Skeletal muscle tissue (tissue), 4 donors: Measurements from ENCODE around the gene LIG3. TPM values are rescaled to one million over a fixed set of nuclear protein-coding genes. Genes with fewer than 3 reads are reported as not detected.

Experiments used
- H3K27ac ChIP-seq: one replicate; pipeline ENCODE4 v1.7.0; 2013; ENCODE audit warnings: mild to moderate bottlenecking, low read depth, low read length, inconsistent platforms
- H3K27me3 ChIP-seq, 3 donors: one replicate each; pipeline ENCODE4 v1.7.0; 2013; ENCODE audit warnings: low read length in 3 of 3; ENCODE audit not compliant: control insufficient read depth in 3 of 3, insufficient read depth in 3 of 3
- H3K36me3 ChIP-seq, 3 donors: one replicate each; pipeline ENCODE4 v1.7.0; 2013; ENCODE audit warnings: low read length in 3 of 3; ENCODE audit not compliant: control insufficient read depth in 3 of 3, insufficient read depth in 3 of 3
- H3K4me1 ChIP-seq, 3 donors: one replicate each; pipeline ENCODE4 v1.7.0; 2013; ENCODE audit warnings: low read length in 3 of 3, mild to moderate bottlenecking in 3 of 3; ENCODE audit not compliant: control insufficient read depth in 3 of 3, insufficient read depth in 3 of 3
- H3K4me3 ChIP-seq, 3 donors: one replicate each; pipeline ENCODE4 v1.7.0; 2013; ENCODE audit warnings: low read length in 3 of 3
- H3K9ac ChIP-seq, 3 donors: one replicate each; pipeline ENCODE4 v1.7.0; 2013; ENCODE audit warnings: low read length in 3 of 3, mild to moderate bottlenecking in 3 of 3, moderate library complexity in 2 of 3, low read depth in 1 of 3
- H3K9me3 ChIP-seq, 3 donors: one replicate each; pipeline ENCODE4 v1.7.0; 2013; ENCODE audit warnings: low read length in 3 of 3; ENCODE audit not compliant: control insufficient read depth in 3 of 3
- total RNA-seq: library from RNA; depleted of rRNA; stranded (reverse); fragments of >200 nt; gene quantifications from one replicate; pipeline ENCODE4 v1.2.3, GENCODE V29; 2014
- donor health status: Osteomylitis.

LIG3 gene
- total RNA-seq, 1 donor from 2014 or later, result 36.5 TPM

DNA sequence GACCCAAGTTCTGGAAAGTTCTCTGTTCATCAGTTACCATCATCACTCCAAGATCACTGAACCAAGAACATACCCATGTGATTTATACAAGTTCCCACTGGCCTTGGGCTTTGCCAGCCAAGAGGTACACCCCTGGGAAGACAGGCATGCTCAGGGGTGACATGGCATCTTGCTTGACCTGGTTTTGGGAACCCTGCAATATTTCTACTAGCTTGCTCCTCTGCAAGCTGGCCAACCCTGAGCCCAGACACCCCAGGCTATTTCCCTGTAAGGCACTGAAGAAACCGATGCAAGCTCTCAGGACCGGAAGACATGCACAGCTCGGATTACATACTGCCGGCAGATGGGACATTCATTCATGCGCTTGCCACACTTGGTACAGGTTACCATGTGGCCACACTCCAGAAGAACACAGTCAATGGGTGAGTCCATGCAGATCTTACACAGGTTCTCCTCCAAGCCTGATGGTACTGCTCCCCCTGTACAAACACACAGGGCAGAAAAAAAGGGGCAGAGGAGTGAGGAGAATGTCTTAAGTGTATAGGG is 31.4 kb downstream of the LIG3 start:
- no peaks in the 10 kb centered on the region for H3K9me3 ChIP-seq
- H3K4me1 ChIP-seq, result peaks cover 7 to 25% (median 16%) of the 10 kb centered on the region in 3 donors
- no peaks in the 10 kb centered on the region for H3K27me3 ChIP-seq
- H3K4me3 ChIP-seq, result no peak overlapping the region
- H3K27ac ChIP-seq, result no peak overlapping the region
- peaks cover 26 to 33% (median 26%) of the 10 kb centered on the region in 3 donors for H3K36me3 ChIP-seq
- H3K9ac ChIP-seq, result no peak overlapping the region

DNA sequence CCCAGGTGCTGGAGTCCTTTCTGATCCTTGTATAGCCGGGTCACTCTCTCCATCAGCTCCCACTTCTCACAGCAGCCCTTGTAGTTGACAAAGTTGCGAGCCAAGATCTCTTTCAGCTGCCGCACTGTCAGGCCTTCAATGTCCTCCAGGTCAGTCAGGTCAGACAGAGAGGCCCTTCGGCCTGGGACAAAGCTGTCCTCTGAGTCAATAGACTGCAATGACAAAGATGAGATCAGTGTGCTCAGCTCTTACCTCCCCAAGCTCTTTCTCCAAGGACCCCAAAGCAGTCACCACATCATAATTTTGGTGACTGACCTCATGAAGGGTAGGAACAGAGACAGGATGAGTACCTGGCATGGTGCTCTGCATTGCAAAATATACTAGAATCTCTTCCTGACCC is 36.1 kb downstream of the LIG3 start:
- Histone ChIP-seq H3K27ac (no peak overlapping the region), H3K4me1 (peaks cover 7 to 32% (median 22%) of the 10 kb centered on the region in 3 donors), H3K36me3 (peaks cover 18 to 41% (median 30%) of the 10 kb centered on the region in 3 donors)

DNA sequence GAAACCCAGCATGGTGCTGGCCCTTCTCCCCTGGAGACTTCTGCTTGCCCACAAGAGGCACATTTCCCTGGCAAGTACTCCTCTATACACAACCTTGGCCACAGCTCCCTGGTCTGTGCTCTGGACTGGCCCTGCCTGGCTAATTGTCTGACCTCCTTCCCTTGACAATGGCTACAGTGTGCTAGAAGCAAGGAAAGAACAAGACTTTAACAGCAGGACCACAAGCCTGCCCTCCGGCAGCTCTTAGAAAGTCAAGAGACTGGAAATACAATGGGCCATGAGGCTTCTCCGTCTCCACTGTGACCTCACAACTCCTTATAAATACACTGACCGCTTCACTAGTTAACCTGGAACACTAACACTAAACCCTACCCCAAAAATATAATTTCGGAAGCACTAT is 36.7 kb downstream of the LIG3 start:
- H3K9ac ChIP-seq, result no peak overlapping the region
- H3K27ac ChIP-seq, result no peak overlapping the region
- no peaks in the 10 kb centered on the region for H3K9me3 ChIP-seq
- H3K4me3 ChIP-seq, result no peak overlapping the region
- H3K4me1 ChIP-seq, result peaks cover 4 to 26% (median 20%) of the 10 kb centered on the region in 3 donors
- no peaks in the 10 kb centered on the region for H3K27me3 ChIP-seq
- H3K36me3 ChIP-seq, result peaks cover 16 to 37% (median 26%) of the 10 kb centered on the region in 3 donors

More for the DNA sequence above, 36.1 kb downstream of the LIG3 start:
- Histone ChIP-seq H3K4me3 (no peak overlapping the region), H3K9ac (no peak overlapping the region), H3K9me3 (no peaks in the 10 kb centered on the region), H3K27me3 (no peaks in the 10 kb centered on the region)

DNA sequence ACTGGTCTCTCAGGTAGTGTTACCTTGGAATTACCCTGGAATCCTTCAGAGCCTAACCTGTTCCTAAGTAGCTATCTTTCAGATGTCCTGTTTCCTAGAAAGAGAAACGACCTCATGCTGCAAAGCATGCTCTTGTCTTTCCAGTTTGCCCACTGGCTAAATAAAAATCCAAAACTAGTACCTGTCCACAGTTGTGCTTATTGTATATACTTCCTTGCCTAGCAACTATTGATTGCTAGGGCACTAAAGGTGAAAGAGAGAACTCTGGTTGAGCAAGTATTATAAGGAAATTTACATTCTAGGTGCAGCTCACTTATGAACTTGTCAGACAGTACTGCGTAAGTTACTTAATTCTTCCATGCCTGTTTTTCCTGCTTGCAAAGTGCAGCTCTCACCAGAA is 38.5 kb downstream of the LIG3 start:
- H3K27ac ChIP-seq, result no peak overlapping the region
- no peaks in the 10 kb centered on the region for H3K9me3 ChIP-seq
- peaks cover 10 to 28% (median 28%) of the 10 kb centered on the region in 3 donors for H3K4me1 ChIP-seq
- H3K4me3 ChIP-seq, result no peak overlapping the region
- peaks cover 16 to 38% (median 25%) of the 10 kb centered on the region in 3 donors for H3K36me3 ChIP-seq
- H3K9ac ChIP-seq, result no peak overlapping the region
- no peaks in the 10 kb centered on the region for H3K27me3 ChIP-seq

DNA sequence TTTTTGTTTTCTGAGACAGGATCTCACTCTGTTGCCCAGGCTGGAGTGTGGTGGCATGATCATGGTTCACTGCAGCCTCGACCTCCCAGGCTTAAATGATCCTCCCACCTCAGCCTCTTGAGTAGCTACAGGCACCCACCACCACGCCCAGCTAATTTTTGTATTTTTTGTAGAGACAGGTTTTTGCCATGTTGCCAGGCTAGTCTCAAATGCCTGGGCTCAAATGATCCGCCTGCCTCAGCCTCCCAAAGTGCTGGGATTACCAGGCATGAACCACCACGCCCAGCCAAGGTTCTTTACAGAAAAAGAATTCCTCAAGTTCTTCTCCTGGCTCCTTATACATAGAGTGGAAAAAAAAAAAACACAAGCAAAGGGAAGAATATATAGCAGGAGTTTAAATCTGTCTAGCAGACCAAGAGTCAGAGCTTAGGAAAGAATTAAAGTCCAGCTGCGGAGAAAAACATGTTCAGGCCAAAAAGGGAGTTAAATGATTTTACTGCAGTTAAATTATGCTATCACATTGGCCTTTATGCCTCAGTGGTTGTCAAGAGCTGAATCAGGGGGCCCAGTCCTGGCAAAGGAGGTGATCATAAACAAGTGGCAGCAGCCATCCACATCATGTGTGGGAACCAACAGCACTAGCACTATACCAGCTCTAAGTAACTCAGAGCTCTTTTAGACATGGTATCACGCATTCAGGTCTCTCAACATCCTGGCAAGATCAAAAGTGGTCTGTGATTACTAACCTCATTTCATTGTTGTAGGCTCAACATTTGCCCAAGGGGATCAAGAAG is 39.3 kb downstream of the LIG3 start:
- no peak overlapping the region for H3K27ac ChIP-seq
- no peak overlapping the region for H3K4me3 ChIP-seq
- no peak overlapping the region for H3K9ac ChIP-seq
- no peaks in the 10 kb centered on the region for H3K27me3 ChIP-seq
- H3K4me1 ChIP-seq, result peaks cover 10 to 28% (median 28%) of the 10 kb centered on the region in 3 donors
- no peaks in the 10 kb centered on the region for H3K9me3 ChIP-seq
- H3K36me3 ChIP-seq, result peaks cover 13 to 42% (median 20%) of the 10 kb centered on the region in 3 donors

DNA sequence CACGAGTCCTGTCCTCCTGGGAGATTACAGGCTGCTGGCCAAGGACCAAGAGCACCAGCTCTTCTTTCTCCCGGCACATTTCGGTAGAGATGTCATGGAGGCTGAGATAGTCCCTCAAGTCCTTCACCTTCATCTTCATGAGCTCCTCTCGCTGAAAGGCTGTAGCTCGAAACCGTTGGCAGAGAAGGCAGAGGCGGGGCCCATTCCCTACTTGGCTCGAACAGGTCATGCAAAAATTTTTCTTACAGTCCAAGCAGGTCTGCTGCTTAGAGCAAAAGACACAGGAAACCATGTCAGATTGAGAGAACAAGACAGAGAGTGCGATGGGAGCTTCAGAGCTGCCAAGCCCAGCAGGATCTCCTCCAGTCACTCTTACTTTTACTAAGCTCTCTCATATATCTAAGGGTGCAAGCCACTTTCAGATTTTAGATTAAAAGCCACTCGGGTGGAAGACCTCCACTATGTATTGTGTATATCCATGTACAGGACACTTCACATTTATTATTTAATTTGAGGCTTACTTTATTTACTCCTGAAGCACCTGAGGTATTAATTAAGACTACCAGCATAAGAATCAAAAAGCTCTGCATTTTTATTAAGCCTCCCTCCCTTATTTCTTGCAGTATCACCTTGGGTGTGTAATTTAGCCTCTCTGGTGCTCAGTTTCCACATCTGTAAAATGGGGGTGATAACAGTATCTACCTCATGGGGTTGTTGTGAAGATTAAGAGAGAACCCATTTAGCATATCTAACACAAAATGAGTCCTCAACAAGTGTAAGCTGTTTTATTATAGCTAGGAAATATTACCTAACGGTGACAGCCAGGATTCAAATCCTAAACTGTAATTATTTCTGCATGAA is 41.4 kb downstream of the LIG3 start:
- Histone ChIP-seq H3K9me3 (no peaks in the 10 kb centered on the region), H3K4me1 (peaks cover 6 to 20% (median 17%) of the 10 kb centered on the region in 3 donors), H3K27me3 (no peaks in the 10 kb centered on the region), H3K9ac (peak overlapping the region in 1 of 3 donors; percentile 17), H3K27ac (peak overlapping the region; percentile 69), H3K36me3 (peaks cover 10 to 49% (median 16%) of the 10 kb centered on the region in 3 donors), H3K4me3 (no peak overlapping the region)

DNA sequence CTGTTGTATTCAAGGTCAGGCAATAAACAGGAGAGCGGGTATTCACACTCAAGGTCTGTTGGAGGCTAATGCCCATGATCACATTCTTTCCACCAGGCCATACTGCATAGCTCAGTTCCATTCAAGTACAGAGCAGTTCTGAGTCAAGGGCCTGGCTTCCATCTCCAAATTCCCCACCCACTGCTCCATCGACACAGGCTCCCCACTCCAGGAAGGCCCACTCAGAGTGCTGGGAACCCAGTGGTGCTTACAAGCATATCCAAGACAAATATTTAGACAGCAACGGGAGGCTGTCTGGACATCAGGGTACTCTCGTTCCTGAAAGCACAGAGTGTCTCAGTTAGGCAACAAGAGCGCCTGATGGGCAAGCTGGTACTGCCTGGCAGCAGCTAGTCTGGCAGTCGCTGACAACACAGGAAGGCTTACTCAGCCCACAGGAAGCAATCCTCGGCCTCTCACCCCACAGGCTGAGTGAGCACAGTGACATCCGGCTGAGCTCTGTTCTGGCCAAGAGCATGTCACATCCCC is 42.3 kb downstream of the LIG3 start:
- Histone ChIP-seq H3K36me3 (peaks cover 10 to 43% (median 16%) of the 10 kb centered on the region in 3 donors), H3K27me3 (no peaks in the 10 kb centered on the region), H3K9ac (peak overlapping the region in 1 of 3 donors; percentile 61), H3K4me3 (peak overlapping the region in 1 of 3 donors; percentile 46), H3K4me1 (peaks cover 6 to 16% (median 13%) of the 10 kb centered on the region in 3 donors), H3K9me3 (no peaks in the 10 kb centered on the region), H3K27ac (peak overlapping the region; percentile 69)

DNA sequence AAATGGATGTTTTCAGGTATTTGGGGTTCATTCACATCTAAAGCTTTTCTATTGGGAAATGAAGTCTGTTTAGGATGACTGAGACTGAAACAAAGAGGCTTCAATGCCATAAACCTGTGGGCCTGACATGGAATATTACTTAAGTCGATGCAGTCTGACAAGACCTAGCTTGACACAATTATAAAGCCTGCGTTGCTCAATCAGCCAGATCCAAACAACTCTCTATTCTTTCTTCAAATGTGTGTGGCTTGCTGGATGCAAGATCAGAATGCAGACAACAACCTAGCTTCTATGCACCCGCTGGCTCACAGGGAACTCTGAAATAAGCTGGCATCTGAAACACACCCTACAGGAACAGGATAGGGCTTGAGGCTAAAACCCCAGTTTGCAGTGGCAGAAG is 43.2 kb downstream of the LIG3 start:
- H3K4me3 ChIP-seq, result no peak overlapping the region
- no peaks in the 10 kb centered on the region for H3K27me3 ChIP-seq
- no peak overlapping the region for H3K9ac ChIP-seq
- peak overlapping the region; percentile 69 for H3K27ac ChIP-seq
- H3K4me1 ChIP-seq, result peaks cover 6 to 16% (median 13%) of the 10 kb centered on the region in 3 donors
- no peaks in the 10 kb centered on the region for H3K9me3 ChIP-seq
- H3K36me3 ChIP-seq, result peaks cover 10 to 40% (median 16%) of the 10 kb centered on the region in 3 donors

DNA sequence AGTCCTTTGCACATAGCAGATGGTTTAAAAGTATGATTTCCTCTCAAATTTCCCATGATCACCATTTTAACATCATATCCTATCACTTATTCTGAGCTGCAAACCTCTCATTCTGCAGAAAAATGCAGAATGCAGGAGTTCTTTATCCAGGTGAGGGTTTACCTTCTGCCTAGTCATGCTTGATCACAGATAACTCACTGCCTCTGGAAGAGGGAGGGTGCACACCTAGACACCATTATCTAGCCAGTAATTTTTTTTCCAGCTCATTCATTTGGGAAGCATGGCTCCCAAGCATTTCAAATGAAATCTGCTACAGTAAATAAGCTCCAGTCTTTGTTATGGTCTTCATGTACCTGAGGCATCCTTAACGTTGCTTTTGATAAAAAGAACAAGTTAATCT is 45.2 kb downstream of the LIG3 start:
- no peak overlapping the region for H3K9ac ChIP-seq
- H3K36me3 ChIP-seq, result peaks cover 10 to 26% (median 14%) of the 10 kb centered on the region in 3 donors
- no peaks in the 10 kb centered on the region for H3K27me3 ChIP-seq
- no peak overlapping the region for H3K27ac ChIP-seq
- H3K4me3 ChIP-seq, result no peak overlapping the region
- peaks cover 6 to 16% (median 13%) of the 10 kb centered on the region in 3 donors for H3K4me1 ChIP-seq
- no peaks in the 10 kb centered on the region for H3K9me3 ChIP-seq
